ENCODE measurements around the gene LDHD.
A peak's percentile ranks its signal among the peaks of the same experiment; 100 is the strongest.

LDHD gene

GRCh38 chr16:75088216-75088615 lies 28.4 kb downstream of the LDHD start:
- TF ChIP-seq, protein P1, sequence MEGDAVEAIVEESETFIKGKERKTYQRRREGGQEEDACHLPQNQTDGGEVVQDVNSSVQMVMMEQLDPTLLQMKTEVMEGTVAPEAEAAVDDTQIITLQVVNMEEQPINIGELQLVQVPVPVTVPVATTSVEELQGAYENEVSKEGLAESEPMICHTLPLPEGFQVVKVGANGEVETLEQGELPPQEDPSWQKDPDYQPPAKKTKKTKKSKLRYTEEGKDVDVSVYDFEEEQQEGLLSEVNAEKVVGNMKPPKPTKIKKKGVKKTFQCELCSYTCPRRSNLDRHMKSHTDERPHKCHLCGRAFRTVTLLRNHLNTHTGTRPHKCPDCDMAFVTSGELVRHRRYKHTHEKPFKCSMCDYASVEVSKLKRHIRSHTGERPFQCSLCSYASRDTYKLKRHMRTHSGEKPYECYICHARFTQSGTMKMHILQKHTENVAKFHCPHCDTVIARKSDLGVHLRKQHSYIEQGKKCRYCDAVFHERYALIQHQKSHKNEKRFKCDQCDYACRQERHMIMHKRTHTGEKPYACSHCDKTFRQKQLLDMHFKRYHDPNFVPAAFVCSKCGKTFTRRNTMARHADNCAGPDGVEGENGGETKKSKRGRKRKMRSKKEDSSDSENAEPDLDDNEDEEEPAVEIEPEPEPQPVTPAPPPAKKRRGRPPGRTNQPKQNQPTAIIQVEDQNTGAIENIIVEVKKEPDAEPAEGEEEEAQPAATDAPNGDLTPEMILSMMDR (conservative IDR thresholded peaks at IDR 0.05; ENCODE audit: control insufficient read depth, insufficient read depth, low read depth, low read length): no peak
- DNase-seq (ENCODE audit: low read depth): no peak
- H3K4me3 ChIP-seq (ENCODE audit: control insufficient read depth, low read depth, low read length): no peak overlapping the region

GRCh38 chr16:75087375-75087979 lies 29.1 kb downstream of the LDHD start:
- TF ChIP-seq, protein P1 (conservative IDR thresholded peaks at IDR 0.05; ENCODE audit: control insufficient read depth, insufficient read depth, low read depth, low read length): no peak
- DNase-seq (ENCODE audit: low read depth): peak; percentile 67
- H3K4me3 ChIP-seq (ENCODE audit: control insufficient read depth, low read depth, low read length): no peak overlapping the region

- no peak overlapping the region for H3K4me3 ChIP-seq (ENCODE audit: control insufficient read depth, low read depth, low read length)
- TF ChIP-seq, protein P1 (conservative IDR thresholded peaks at IDR 0.05; ENCODE audit: control insufficient read depth, insufficient read depth, low read depth, low read length): no peak
These were observed 29.7 kb downstream of the LDHD start for GRCh38 chr16:75086688-75087374.

DNA sequence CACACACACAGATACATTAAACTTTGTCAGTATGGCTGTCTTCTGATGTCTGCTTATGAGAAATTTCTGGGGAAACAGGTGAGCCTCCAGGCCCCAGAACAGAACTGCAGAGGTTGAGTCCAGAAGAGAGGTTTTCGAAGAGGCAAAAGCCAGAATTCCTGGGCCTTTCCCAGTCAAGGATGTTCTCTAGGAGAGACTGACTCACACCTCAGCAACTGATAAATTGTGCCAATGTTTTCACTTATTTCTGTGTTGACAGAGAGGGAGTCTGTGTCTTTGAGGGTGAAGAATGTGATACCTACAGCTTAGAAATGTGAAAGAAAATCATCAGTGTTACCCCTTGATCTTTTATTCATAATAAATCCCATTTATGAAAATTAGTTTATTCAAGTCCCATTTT lies 30.3 kb downstream of the LDHD start:
- peak; percentile 43 for DNase-seq (ENCODE audit: low read depth)
- TF ChIP-seq, protein P1 (conservative IDR thresholded peaks at IDR 0.05; ENCODE audit: control insufficient read depth, insufficient read depth, low read depth, low read length): no peak

More at GRCh38 chr16:75086688-75087374, 29.7 kb downstream of the LDHD start:
- no peak for DNase-seq (ENCODE audit: low read depth)

GRCh38 chr16:75085556-75085955 lies 31.0 kb downstream of the LDHD start:
- no peak overlapping the region for H3K4me3 ChIP-seq (ENCODE audit: control insufficient read depth, low read depth, low read length)
- TF ChIP-seq, protein P1 (conservative IDR thresholded peaks at IDR 0.05; ENCODE audit: control insufficient read depth, insufficient read depth, low read depth, low read length): no peak
- DNase-seq (ENCODE audit: low read depth): no peak

More for the DNA sequence above, 30.3 kb downstream of the LDHD start:
- H3K4me3 ChIP-seq (ENCODE audit: control insufficient read depth, low read depth, low read length): no peak overlapping the region

DNA sequence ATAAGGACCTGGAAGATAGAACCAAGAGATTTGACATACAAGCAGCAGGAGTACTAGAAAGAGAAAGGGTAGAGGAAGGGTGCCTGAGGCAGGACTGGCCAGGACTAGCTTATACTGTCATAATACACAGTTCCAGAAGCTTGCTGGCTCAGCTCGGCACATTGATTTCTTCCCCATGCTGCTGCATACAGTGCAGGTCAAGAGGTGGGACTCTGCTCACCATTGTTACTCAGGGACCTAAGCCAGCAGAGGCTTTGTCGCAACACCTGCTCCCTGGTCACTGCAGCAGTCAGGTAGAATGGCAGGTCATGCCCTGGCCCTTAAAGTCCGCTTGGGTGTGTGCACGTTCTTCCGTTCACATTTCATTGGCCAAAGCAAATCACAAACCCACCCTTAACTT lies 32.8 kb downstream of the LDHD start:
- TF ChIP-seq, protein P1 (conservative IDR thresholded peaks at IDR 0.05; ENCODE audit: control insufficient read depth, insufficient read depth, low read depth, low read length): no peak
- no peak for DNase-seq (ENCODE audit: low read depth)
- no peak overlapping the region for H3K4me3 ChIP-seq (ENCODE audit: control insufficient read depth, low read depth, low read length)
